ENCODE measurements around the gene KPNA6. TPM values are rescaled to one million over a fixed set of nuclear protein-coding genes. Genes with fewer than 3 reads are reported as not detected.

KPNA6 gene
- total RNA-seq, 1 experiment from 2014 or later = 116 TPM

DNA sequence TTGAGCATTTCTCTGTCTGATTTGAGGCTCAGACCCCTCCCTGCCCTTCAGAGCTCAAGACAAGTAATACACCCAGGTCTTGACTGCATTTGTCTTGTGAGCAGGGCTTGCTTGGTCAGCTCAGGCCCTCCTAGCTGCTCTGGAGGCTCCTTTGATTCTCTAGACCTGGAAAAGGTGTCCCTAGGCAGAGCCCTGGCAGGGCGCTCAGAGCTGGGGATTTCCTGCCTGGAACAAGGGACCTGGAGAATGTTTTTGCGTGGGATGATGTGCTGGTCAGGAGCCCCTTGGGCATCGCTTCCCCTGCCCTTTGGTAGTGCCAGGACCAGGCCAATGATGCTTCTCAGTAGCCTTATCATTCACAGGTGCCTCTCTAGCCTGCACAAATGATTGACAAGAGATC, 87.7 kb downstream of the KPNA6 start:
- intact Hi-C loops (cut with micrococcal nuclease; ENCODE audit: unreplicated experiment) = no loop called here
- DNase-seq (ENCODE audit: low read depth, low spot score) (no peak), ATAC-seq (no peak)
- H3K36me3 ChIP-seq (ENCODE audit: control insufficient read depth, insufficient read depth, low read length) = peaks cover 26% of the 10 kb centered on the region
- no peaks in the 10 kb centered on the region for H3K27me3 ChIP-seq (ENCODE audit: control insufficient read depth, insufficient read depth, low read length)
- POLR2A ChIA-PET = interaction anchor here (0.6 kb wide), 1 partner anchor 12 kb away, joined by 19 read pairs; no protein-coding TSS in a partner anchor
- CTCF ChIA-PET = no interaction called here
- in situ Hi-C loops (cut with HindIII; ENCODE audit: low pct_unique_long_range_greater_than_20kb, low sequenced_read_pairs) = no loop called here
- no TSS peak for BruUV-seq (replicated peaks)
- peaks cover 36% of the 10 kb centered on the region for H3K4me1 ChIP-seq (ENCODE audit: control insufficient read depth, insufficient read depth, low read length)
- H3K9me3 ChIP-seq (ENCODE audit: control insufficient read depth, insufficient read depth, low read depth, low read length) = no peaks in the 10 kb centered on the region
- H3K27ac ChIP-seq (ENCODE audit: low read length) = no peak overlapping the region
- TF ChIP-seq POLR2AphosphoS5 (IDR thresholded peaks at IDR 0.05; ENCODE audit: low read depth, low read length) (0 out of 2 replicates have a peak, but pooled peaks have one; percentile 38), TCF7L2 (IDR thresholded peaks at IDR 0.05; ENCODE audit: low read depth, low read length) (no peak)
- TF ChIP-seq, protein P1, sequence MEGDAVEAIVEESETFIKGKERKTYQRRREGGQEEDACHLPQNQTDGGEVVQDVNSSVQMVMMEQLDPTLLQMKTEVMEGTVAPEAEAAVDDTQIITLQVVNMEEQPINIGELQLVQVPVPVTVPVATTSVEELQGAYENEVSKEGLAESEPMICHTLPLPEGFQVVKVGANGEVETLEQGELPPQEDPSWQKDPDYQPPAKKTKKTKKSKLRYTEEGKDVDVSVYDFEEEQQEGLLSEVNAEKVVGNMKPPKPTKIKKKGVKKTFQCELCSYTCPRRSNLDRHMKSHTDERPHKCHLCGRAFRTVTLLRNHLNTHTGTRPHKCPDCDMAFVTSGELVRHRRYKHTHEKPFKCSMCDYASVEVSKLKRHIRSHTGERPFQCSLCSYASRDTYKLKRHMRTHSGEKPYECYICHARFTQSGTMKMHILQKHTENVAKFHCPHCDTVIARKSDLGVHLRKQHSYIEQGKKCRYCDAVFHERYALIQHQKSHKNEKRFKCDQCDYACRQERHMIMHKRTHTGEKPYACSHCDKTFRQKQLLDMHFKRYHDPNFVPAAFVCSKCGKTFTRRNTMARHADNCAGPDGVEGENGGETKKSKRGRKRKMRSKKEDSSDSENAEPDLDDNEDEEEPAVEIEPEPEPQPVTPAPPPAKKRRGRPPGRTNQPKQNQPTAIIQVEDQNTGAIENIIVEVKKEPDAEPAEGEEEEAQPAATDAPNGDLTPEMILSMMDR (IDR thresholded peaks at IDR 0.05) = no peak
- no peak overlapping the region for H3K4me3 ChIP-seq (ENCODE audit: low read depth in 2 of 2, low read length in 2 of 2)

DNA sequence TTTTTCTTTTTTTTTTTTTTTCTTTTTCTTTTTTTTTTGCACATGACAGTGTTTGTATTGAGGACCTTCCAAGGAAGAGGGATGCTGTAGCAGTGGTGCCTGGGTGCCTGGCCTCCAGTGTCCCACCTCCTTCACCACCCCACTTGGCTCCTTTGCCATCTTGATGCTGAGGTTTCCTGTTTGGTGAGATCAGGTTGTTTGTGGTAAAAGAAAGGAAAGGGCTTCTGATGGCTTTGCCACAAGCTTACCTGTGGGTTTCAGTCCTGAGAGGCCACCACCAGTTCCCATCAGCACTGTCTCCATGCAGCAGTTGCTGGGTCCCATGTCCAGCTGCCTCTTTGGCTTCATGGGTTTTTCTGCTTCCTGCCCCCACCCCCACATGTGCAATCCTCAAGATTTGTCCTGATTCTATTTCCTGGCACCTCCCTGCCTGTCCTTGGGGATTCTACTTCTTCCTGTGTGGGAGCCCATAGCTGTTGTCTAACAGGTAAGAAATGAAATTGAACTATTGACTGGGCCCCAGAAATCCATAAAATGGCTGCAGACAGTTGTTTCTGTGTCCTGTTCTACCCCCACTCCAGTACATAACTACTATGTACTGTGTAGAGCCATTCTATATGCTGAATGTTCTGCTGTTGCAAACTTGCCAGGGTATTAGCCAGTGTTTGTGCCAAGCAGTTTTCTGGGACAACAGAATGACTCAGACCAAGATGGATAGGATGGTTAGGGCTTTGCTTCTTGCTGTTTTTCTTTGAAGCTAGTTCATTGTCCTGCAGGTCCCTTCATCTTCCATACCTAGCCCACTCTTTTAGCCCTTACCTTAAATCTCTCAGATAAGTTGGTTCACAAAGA, 88.3 kb downstream of the KPNA6 start:
- ChIA-PET POLR2A (no interaction called here), CTCF (no interaction called here)
- ATAC-seq (no peak), DNase-seq (ENCODE audit: low read depth, low spot score) (no peak)
- Histone ChIP-seq H3K4me1 (ENCODE audit: control insufficient read depth, insufficient read depth, low read length) (peaks cover 43% of the 10 kb centered on the region), H3K36me3 (ENCODE audit: control insufficient read depth, insufficient read depth, low read length) (peaks cover 26% of the 10 kb centered on the region), H3K27ac (ENCODE audit: low read length) (no peak overlapping the region; the same call in 1 of the 2 replicates), H3K4me3 (ENCODE audit: low read depth in 2 of 2, low read length in 2 of 2) (no peak overlapping the region), H3K9me3 (ENCODE audit: control insufficient read depth, insufficient read depth, low read depth, low read length) (no peaks in the 10 kb centered on the region), H3K27me3 (ENCODE audit: control insufficient read depth, insufficient read depth, low read length) (no peaks in the 10 kb centered on the region)
- TSS peak; percentile 70 for BruUV-seq (replicated peaks)
- intact Hi-C loops (cut with micrococcal nuclease; ENCODE audit: unreplicated experiment) (no loop called here), in situ Hi-C loops (cut with HindIII; ENCODE audit: low pct_unique_long_range_greater_than_20kb, low sequenced_read_pairs) (no loop called here)
- TF ChIP-seq, protein P1 (IDR thresholded peaks at IDR 0.05) = no peak
- TF ChIP-seq POLR2AphosphoS5 (IDR thresholded peaks at IDR 0.05; ENCODE audit: low read depth, low read length) (peak; percentile 18; the same call in 1 of the 2 replicates), SIN3A (IDR thresholded peaks at IDR 0.05; ENCODE audit: borderline replicate concordance, insufficient read depth, low read depth, low read length) (no peak), TCF7L2 (IDR thresholded peaks at IDR 0.05; ENCODE audit: low read depth, low read length) (no peak)
- TF ChIP-seq, protein P2, sequence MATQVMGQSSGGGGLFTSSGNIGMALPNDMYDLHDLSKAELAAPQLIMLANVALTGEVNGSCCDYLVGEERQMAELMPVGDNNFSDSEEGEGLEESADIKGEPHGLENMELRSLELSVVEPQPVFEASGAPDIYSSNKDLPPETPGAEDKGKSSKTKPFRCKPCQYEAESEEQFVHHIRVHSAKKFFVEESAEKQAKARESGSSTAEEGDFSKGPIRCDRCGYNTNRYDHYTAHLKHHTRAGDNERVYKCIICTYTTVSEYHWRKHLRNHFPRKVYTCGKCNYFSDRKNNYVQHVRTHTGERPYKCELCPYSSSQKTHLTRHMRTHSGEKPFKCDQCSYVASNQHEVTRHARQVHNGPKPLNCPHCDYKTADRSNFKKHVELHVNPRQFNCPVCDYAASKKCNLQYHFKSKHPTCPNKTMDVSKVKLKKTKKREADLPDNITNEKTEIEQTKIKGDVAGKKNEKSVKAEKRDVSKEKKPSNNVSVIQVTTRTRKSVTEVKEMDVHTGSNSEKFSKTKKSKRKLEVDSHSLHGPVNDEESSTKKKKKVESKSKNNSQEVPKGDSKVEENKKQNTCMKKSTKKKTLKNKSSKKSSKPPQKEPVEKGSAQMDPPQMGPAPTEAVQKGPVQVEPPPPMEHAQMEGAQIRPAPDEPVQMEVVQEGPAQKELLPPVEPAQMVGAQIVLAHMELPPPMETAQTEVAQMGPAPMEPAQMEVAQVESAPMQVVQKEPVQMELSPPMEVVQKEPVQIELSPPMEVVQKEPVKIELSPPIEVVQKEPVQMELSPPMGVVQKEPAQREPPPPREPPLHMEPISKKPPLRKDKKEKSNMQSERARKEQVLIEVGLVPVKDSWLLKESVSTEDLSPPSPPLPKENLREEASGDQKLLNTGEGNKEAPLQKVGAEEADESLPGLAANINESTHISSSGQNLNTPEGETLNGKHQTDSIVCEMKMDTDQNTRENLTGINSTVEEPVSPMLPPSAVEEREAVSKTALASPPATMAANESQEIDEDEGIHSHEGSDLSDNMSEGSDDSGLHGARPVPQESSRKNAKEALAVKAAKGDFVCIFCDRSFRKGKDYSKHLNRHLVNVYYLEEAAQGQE (IDR thresholded peaks at IDR 0.05; ENCODE audit: insufficient read depth in 1 of 2, low read depth in 2 of 2, low read length in 1 of 2) = no peak

Measured in Panc1 (cell line).